HEK293T (cell line): ENCODE data around the gene MACROD2.

Experiments
- BHLHE40 ChIP-seq: fragments of 450-650 bp; IDR thresholded peaks from 2 replicates; pipeline ENCODE4 v1.6.1; 2016; ENCODE audit warnings: mild to moderate bottlenecking, moderate library complexity, borderline replicate concordance
- FOXA1 ChIP-seq: fragments of 450-650 bp; IDR thresholded peaks from 2 replicates; pipeline ENCODE4 v1.6.1; 2016; ENCODE audit warnings: mild to moderate bottlenecking
- FOXK2 ChIP-seq: fragments of 450-650 bp; IDR thresholded peaks from 2 replicates; pipeline ENCODE4 v1.6.1; 2016; ENCODE audit warnings: mild to moderate bottlenecking
- FOXM1 ChIP-seq: fragments of 450-650 bp; IDR thresholded peaks from 2 replicates; pipeline ENCODE4 v1.6.1; 2017; ENCODE audit warnings: mild to moderate bottlenecking, borderline replicate concordance
- SP1 ChIP-seq: fragments of 450-650 bp; IDR thresholded peaks from 2 replicates; pipeline ENCODE4 v1.6.1; 2017

DNA sequence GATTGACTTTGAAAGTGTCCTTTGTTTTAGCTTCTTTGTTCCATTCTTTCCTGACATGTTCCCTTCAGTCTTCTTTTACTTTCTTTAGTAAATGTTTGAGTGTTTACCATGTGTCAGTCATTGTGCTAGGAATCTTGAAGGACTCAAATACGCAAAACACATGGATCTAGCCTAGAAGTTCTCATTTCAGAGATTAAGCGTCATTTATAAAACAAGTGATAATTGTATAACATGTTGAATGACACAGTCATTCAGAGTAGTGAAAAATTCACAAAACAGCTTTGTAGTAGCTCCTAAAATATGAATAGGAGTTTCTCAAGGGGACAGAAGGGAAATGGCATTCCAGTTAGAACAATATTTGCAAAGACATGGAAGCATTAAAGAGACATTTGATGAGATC, 66.9 kb downstream of the MACROD2 start:
- no peak for TF ChIP-seq FOXA1
- no peak for TF ChIP-seq FOXM1
- no peak for TF ChIP-seq BHLHE40
- no peak for TF ChIP-seq SP1
- no peak for TF ChIP-seq FOXK2
